K562 (cell line): ENCODE data around the gene SPAG4. TPM values are rescaled to one million over a fixed set of nuclear protein-coding genes. Genes with fewer than 3 reads are reported as not detected.
A peak's percentile ranks its signal among the peaks of the same experiment; 100 is the strongest.

Experiments
- FOSL1 ChIP-seq: fragments of 200-800 bp; sonication (Bioruptor generic); conservative IDR thresholded peaks from 2 replicates; pipeline ENCODE4 v1.6.1; 2016; ENCODE audit warnings: missing genetic modification characterization, missing compliant biosample characterization
- GTF2E2 ChIP-seq: fragments of 200-800 bp; sonication (Bioruptor generic); IDR thresholded peaks from 2 replicates; pipeline ENCODE4 v1.6.1; 2016; ENCODE audit warnings: missing genetic modification characterization, missing compliant biosample characterization
- HNRNPLL ChIP-seq: fragments of 200-400 bp; formaldehyde crosslinking; IDR thresholded peaks from 2 replicates; pipeline ENCODE4 v1.6.1; 2017; ENCODE audit warnings: low read length, low read depth, mild to moderate bottlenecking; ENCODE audit not compliant: poor library complexity, severe bottlenecking
- MAFG ChIP-seq: fragments of 450-650 bp; conservative IDR thresholded peaks from 2 replicates; pipeline ENCODE4 v1.6.1; 2016; ENCODE audit warnings: missing genetic modification characterization, missing compliant biosample characterization
- NCOA1 ChIP-seq: fragments of 450-650 bp; IDR thresholded peaks from 2 replicates; pipeline ENCODE4 v1.6.1; 2016; ENCODE audit warnings: low read depth
- POLR2B ChIP-seq: fragments of 450-650 bp; IDR thresholded peaks from 2 replicates; pipeline ENCODE4 v1.6.1; 2018; ENCODE audit warnings: low read depth; ENCODE audit not compliant: partially characterized antibody
- POLR3G ChIP-seq: IDR thresholded peaks from 2 replicates; pipeline ENCODE4 v1.6.1; 2011; ENCODE audit not compliant: insufficient read length, insufficient replicate concordance; ENCODE audit errors: extremely low read depth
- RB1 ChIP-seq: fragments of 450-650 bp; IDR thresholded peaks from 2 replicates; pipeline ENCODE4 v1.6.1; 2017; ENCODE audit warnings: low read depth, mild to moderate bottlenecking
- RFX1 ChIP-seq: fragments of 450-650 bp; IDR thresholded peaks from 2 replicates; pipeline ENCODE4 v1.6.1; 2016; ENCODE audit warnings: mild to moderate bottlenecking, moderate library complexity
- RREB1 ChIP-seq: fragments of 250-450 bp; sonication (Bioruptor Pico); IDR thresholded peaks from 2 replicates; pipeline ENCODE4 v1.4.0; 2020
- SMAD2 ChIP-seq: fragments of 150-350 bp; IDR thresholded peaks from 2 replicates; pipeline ENCODE4 v1.6.1; 2014; ENCODE audit warnings: low read depth, mild to moderate bottlenecking, low read length
- ZBTB12 ChIP-seq: fragments of 250-450 bp; sonication (Bioruptor Pico); IDR thresholded peaks from 2 replicates; pipeline ENCODE4 v1.4.0; 2020
- ZNF146 ChIP-seq: IDR thresholded peaks from one replicate; pipeline ENCODE4 v1.6.1; 2018; ENCODE audit warnings: missing compliant biosample characterization; ENCODE audit not compliant: unreplicated experiment
- ZNF589 ChIP-seq: fragments of 200-800 bp; sonication (Bioruptor generic); IDR thresholded peaks from 2 replicates; pipeline ENCODE4 v1.6.1; 2016; ENCODE audit warnings: low read depth, missing genetic modification characterization, missing compliant biosample characterization
- polyA plus RNA-seq, 8 experiments: library from polyadenylated mRNA; depleted of rRNA in 4 of 8; stranded (reverse) in 5 of 8; unstranded in 3 of 8; fragments of >200 nt; fragmentation: Nextera tagmentation in 2 of 8; fragmentation: Illumina TruSeq in 1 of 8; extraction: Ambion mirVana in 2 of 8; extraction: Trizol in 1 of 8; gene quantifications; 2 replicates each; pipeline versions ENCODE4 v1.2.1 to v1.2.3, GENCODE V29; 2011 to 2014; ENCODE audit warnings: inconsistent platforms in 1 of 8, missing spikeins in 1 of 8
- total RNA-seq, 7 experiments: library from RNA; depleted of rRNA in 6 of 7; stranded (reverse); fragments of >200 nt in 6 of 7; fragmentation: Illumina TruSeq in 2 of 7; extraction: Trizol in 2 of 7; gene quantifications; 2 replicates each; pipeline versions ENCODE4 v1.2.1 to v1.2.3, GENCODE V29; 2011 to 2021; ENCODE audit warnings: low replicate concordance in 1 of 7
- TF ChIP-seq, protein P1 (sequence below): fragments of 200-800 bp; sonication (Bioruptor generic); IDR thresholded peaks from 2 replicates; pipeline ENCODE4 v1.6.1; 2017; ENCODE audit warnings: missing genetic modification characterization, missing compliant biosample characterization
- TF ChIP-seq, protein P2 (sequence below): fragments of 250-450 bp; sonication (Bioruptor Pico); IDR thresholded peaks from 2 replicates; pipeline ENCODE4 v1.8.0; 2021; ENCODE audit warnings: mild to moderate bottlenecking, moderate library complexity

Gene SPAG4
- total and polyA plus RNA-seq, 9 of the 15 experiments (the other 6 are each of a cell fraction or from before 2014, with no cell fraction given): 1.6 to 11.4 (median 4.6) TPM

- TF ChIP-seq ZNF589 (no peak), FOSL1 (peak; percentile 40; the same call in 1 of the 2 replicates), NCOA1 (peak; percentile 97; the same call in 1 of the 2 replicates), SMAD2 (no peak), RREB1 (0 out of 2 replicates have a peak, but pooled peaks have one; percentile 47), RB1 (peak; percentile 74), ZBTB12 (peak; percentile 95), MAFG (tag) (no peak), GTF2E2 (tag) (peak; percentile 52; the same call in 1 of the 2 replicates), POLR2B (peak; percentile 73), HNRNPLL (no peak), ZNF146 (CRISPR knock-in tag) (no peak), POLR3G (no peak), RFX1 (peak; percentile 87)
- TF ChIP-seq, protein P1, sequence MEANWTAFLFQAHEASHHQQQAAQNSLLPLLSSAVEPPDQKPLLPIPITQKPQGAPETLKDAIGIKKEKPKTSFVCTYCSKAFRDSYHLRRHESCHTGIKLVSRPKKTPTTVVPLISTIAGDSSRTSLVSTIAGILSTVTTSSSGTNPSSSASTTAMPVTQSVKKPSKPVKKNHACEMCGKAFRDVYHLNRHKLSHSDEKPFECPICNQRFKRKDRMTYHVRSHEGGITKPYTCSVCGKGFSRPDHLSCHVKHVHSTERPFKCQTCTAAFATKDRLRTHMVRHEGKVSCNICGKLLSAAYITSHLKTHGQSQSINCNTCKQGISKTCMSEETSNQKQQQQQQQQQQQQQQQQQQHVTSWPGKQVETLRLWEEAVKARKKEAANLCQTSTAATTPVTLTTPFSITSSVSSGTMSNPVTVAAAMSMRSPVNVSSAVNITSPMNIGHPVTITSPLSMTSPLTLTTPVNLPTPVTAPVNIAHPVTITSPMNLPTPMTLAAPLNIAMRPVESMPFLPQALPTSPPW (CRISPR knock-in tag): peak; percentile 81
- TF ChIP-seq, protein P2, sequence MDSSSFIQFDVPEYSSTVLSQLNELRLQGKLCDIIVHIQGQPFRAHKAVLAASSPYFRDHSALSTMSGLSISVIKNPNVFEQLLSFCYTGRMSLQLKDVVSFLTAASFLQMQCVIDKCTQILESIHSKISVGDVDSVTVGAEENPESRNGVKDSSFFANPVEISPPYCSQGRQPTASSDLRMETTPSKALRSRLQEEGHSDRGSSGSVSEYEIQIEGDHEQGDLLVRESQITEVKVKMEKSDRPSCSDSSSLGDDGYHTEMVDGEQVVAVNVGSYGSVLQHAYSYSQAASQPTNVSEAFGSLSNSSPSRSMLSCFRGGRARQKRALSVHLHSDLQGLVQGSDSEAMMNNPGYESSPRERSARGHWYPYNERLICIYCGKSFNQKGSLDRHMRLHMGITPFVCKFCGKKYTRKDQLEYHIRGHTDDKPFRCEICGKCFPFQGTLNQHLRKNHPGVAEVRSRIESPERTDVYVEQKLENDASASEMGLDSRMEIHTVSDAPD (CRISPR knock-in tag): no peak
Observed at GRCh38 chr20:35615667-35616464, at the start of gene SPAG4 (continued).
